SH-SY5Y (cell line): ENCODE results near the gene CHRNB1.

Source experiments
- GATA2 ChIP-seq: IDR thresholded peaks from 2 replicates; pipeline ENCODE4 v1.6.1; 2011; ENCODE audit warnings: mild to moderate bottlenecking, low read depth, low read length
- GATA3 ChIP-seq: IDR thresholded peaks from 2 replicates; pipeline ENCODE4 v1.6.1; 2011; ENCODE audit warnings: low read depth, mild to moderate bottlenecking, low read length, moderate library complexity

DNA sequence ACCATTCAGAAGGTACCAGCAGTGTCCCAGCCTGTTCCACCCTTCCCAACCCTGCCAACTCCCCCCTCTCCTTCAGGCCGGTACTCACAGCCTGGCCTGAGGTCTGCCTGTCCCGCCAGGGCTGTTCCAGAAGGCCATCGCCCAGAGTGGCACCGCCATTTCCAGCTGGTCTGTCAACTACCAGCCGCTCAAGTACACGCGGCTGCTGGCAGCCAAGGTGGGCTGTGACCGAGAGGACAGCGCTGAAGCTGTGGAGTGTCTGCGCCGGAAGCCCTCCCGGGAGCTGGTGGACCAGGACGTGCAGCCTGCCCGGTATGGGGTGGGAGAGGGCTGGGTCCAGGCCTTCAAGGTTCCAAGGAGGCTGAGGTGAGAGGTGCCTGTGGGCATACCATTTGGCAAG, 30.0 kb upstream of the CHRNB1 start:
- TF ChIP-seq GATA2 (no peak), GATA3 (no peak)
